CD4-positive, alpha-beta T cell treated with Interferon gamma for 1 hour (primary cell): Measurements from ENCODE around the gene SLC8B1.

Experiments used
- DNase-seq: peaks from one replicate; pipeline ENCODE4 v3.0.0-alpha.2; 2020

The SLC8B1 gene

DNA sequence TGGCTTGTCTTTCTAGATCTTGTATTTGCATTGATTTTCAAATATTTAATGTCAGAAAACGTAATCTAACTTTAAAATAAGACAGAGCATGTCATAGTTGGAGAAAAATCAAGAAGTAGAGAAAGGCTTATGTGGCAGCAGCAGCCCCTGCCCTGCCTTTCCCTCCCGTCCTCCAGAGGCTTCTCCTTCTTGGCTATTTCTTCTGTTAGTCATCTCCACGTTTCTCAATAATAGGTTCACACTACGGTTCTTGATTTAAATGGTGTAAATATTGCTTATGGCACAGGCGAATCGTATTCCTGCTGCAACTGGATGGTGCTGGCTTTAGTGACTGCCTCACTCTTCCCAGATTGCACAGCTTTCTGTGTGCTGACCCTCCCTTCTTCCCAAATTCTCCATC, 42.8 kb downstream of the SLC8B1 start:
- DNase-seq: no peak

- DNase-seq: no peak
These were observed 43.3 kb downstream of the SLC8B1 start for GRCh38 chr12:113291586-113291985.

DNA sequence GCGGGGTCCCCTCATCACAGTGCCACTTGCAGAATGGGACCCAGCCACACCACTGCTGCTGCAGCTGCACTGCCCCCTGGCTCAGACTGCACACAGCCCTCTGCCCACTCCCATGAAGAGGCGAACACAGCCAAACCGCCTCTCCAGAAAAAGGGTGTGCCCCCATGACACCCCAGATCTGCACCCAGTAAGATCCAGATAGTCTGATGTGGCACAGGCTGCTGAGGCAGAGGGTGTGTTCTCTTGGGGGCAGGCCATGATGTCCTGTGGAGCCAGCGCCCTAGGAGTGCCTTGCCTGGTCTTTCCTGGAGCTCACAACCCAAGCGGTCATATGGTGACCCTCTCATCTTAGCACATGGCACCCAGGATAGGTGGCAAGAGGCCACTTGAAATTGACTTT, 44.4 kb downstream of the SLC8B1 start:
- no peak for DNase-seq

DNA sequence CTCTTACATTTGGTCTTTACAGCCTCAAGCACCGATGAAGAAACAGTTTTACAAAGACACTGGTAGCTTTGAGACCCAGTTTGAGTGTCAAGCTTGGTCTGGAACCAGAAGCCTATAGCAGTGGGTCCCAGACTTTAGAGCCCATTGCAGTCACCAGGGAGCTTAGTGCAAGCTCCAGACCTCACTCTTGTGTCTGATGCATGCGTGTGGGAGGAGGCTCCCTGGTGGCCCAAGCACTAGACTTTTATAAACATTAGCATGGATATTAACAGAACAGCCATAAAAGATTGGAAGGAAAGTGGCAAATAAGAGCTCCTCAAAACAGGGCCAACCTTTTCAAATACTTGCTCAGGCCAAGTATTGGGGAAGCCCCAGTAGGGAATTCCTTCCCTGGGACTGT, 45.5 kb downstream of the SLC8B1 start:
- DNase-seq: no peak

GRCh38 chr12:113287899-113288282, 47.0 kb downstream of the SLC8B1 start:
- no peak for DNase-seq

DNA sequence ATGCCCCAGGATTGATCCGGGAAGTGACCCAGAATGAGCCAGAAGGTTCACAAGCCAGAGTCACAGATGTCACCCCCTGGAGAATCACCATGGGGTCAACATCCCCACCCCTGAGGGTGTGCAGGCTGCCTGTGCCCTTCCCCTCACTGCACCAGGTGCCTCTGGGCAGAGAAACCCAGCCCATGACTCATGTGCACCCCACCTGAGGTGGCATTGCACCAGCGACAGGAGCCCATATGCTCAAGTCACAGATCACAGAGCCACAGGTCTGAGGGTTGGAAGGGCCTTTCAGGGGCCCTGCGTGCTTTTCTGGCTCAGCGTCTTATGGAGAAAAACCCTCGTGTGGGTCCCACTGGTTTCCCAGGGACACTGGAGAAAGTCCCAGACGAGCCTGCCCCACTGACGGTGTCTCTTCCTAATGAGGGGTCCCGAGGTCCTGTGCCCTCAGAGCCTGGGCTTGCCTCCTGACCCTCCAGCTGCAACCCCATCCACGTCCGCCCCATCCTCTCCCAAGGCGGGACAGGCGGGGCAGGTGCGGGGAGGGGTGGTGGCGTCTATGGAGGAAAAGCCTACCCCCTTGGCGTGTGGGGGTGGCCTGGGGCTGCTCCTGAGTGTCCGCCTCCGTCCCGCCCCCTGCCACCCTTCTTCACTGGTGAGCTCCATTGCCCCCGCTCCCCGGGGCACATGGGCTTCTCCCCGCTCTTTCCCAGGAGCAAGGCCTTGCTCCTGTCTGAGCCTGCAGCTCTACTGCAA, 47.6 kb downstream of the SLC8B1 start:
- no peak for DNase-seq

DNA sequence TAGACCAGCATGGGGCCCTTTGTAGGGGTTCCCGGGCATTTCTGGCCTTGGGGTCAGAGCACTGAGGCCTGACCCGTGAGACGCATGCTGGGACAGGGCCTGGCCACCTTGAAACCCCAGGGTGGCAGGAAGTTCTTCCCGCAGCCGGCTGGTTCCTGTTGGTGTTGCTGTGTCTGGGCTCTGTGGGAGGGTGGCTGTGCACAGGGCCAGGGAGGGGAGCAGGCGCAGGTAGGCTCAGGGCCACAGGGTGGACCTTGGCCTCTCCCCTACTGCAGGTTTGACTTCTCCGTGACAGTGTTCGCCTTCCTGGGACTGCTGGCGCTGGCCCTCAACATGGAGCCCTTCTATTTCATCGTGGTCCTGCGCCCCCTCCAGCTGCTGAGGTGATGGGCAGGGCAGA, 48.2 kb downstream of the SLC8B1 start:
- DNase-seq: no peak

DNA sequence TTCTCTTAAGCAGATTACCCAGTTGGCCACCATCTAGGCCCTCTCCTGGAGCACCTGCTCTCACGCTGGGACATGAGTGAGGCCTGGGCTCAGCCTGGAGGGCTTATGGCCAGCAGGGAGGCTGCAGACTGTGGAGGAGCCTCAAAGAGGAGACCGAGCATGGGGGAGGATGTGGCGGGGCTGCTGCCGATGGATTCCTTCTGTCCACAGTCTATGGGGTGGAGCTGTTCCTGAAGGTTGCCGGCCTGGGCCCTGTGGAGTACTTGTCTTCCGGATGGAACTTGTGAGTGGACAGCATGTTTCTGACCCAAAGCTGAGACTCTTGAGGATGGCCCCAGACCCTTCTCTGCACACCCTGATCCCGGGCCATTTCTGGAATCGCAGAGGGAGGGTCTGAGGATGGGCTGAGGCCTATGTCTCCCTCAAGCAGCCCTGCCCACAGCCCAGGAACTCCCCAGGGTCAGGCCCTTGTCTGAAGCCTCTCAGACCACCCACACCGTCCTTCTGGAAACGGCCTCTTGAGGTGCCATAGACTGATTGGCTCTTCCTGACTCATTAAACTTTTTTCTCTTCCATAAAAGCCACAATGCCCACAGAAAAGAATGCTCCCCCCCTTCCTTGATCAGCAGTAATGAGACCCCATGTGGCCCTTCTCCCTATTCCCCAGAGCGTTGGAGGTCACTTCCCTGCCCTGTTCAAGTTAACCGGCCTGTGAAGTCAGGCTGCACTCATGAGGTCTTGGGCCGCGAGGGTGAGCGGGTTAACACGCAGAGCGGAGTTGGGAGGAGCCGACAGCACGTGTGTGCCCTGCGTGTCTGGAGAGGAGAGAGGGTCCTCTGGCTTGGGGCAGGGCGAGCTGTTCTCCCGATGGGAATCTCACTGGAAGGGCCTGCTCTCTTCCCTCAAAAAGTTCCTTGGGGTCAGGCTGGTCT, 49.0 kb downstream of the SLC8B1 start:
- DNase-seq: no peak

GRCh38 chr12:113284751-113285150, 50.2 kb downstream of the SLC8B1 start:
- DNase-seq: no peak

DNA sequence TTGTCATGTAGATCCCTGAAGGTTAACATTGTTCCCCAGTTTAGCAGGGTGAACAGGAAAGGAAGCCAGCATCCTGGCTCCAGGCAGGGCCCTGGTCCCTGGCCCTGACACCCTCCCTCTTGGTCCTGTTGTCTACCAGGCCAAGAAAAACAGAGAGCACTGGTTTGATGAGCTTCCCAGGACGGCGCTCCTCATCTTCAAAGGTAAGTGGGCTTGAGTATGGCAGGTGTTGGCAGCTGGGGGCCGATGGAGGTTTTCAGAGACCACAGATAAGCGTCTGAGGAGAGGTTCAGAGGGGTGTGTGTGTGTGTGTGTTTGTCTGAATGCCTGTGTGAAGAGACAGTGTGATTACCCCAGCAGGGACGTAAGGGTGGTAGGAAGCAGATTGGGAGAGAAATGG, 56.3 kb downstream of the SLC8B1 start:
- no peak for DNase-seq

DNA sequence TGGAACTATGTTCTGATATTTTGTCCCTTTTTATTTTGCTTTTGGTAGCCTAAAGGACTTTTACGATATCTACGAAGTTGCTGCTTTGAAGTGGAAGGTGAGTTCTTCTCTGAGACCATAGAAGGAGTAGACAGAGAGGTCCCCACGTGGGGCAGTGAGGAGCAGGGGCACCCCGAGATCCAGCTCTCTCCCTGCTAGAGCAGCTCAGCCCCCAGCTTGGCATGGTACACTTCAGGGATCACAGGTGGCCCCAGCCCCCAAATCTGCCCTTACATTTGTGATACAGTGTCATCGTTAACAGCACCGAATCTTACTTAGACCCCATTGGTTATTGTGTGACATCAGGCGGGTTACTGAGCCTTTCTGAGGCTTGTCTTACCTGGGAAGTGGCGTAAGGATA, 56.8 kb downstream of the SLC8B1 start:
- DNase-seq: no peak

DNA sequence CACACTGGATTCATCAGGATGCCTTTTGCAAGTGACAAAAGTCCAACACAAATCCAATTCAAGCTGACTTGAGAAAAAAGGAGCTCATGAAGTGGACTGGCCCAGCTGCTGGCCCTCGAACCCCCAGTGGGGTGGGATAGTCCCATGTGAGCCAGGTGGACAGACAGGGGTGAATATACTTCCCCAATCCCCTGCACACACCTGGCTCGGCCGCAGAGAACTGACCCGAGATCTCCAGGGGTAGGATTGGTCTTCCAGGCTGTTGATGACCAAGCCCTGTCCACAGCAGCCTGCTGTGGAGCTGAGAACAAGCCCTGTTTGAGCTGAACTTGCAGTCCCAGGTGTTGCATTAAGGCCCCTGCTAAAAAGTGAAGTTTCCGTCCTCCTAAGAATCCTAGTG, 57.4 kb downstream of the SLC8B1 start:
- DNase-seq: no peak

DNA sequence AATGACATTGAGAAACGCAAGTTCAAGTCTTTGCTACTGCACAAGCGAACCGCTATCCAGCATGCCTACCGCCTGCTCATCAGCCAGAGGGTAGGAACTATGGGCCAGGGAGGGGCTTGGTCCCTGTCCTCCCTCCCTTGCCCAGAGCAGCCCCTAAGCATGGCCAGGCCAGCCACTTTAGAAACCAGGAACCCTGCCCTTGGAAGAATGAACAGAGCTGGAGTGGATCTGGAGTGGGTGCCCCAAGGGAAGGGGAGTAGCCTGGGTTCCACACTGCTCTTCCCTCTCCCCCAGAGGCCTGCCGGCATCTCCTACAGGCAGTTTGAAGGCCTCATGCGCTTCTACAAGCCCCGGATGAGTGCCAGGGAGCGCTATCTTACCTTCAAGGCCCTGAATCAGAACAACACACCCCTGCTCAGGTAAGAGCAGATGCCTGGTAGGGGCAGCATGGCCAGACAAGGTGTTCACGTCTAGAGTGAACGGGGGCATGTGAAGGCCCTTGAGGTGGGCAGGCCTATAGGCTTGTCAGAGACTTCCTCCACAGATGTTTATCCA, 57.9 kb downstream of the SLC8B1 start:
- DNase-seq: no peak

DNA sequence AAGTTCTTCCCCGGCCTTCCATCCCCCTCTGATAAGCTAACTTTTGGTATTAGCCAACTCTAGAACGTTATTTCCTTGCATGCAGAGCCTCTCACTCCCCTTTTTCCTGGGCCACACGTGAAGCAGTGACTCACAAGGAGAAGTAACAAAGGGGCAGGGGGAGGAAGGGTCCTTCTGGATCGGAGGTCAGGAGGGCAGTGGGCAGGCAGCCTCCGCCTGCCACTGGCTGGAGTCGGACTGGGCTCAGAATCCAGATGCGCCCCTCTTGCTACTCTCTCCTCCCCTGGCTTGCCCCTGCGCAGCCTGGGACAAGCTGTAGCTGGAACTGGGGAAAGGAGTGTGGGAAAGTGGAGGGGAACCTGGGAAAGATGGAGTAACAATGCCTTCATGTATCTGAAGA, 58.6 kb downstream of the SLC8B1 start:
- no peak for DNase-seq

DNA sequence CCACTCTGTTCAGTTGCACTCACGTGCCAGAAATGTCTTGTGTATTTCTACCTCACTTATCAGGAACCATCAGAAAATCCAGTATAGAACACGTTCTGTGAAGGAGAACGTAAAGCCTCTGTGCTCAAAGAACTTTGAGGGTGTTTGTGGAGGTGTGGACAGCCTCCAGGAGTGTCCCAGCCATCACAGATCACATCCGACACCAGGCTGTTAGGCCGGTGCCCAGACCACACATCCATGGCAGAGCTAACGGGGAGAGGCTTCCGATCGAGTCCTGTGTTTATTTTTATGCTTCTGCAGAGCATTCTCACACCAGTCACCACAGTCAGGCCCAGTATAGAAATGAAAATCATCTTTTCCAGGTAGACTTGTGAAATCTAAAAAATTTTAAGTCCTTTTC, 60.1 kb downstream of the SLC8B1 start:
- no peak for DNase-seq

GRCh38 chr12:113273053-113273725, 61.7 kb downstream of the SLC8B1 start:
- DNase-seq: no peak

DNA sequence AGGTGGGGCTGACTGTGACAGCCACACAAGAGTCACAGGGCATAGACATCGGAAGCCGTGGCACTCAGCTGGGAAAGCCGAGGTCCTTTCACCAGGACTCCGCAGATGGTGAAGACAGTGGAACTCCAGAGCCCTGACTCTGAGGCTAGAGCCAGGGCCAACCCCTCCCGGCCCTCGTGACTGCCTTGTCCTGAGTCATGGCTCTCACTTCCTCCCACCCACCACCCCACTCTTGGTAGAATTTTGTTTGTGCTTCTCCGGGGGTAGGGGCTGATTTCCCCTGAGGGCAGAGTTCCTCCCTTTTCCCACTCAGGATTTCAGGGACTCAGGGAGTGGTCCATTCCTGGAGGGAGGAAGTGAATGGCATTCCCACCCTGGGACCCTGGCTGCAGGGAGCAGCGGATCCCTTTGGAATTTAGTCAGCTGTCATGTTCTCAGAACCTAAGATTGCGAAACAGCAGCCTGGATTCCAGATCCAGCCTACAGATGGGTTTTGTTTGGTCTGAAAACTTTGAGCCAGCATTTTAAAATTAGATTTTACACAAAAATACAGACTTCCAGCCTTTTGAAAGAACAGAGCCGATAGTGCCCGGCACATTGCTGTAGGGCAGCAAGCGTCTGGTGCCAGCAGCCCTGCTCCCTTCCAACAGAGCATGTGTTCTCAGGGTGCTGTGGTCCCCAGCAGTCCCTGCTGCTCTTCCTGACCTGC, 62.9 kb downstream of the SLC8B1 start:
- peak; percentile 24 for DNase-seq

- DNase-seq: no peak
These were observed 63.5 kb downstream of the SLC8B1 start for GRCh38 chr12:113271466-113271852.

GRCh38 chr12:113270709-113271009, 64.2 kb downstream of the SLC8B1 start:
- no peak for DNase-seq

DNA sequence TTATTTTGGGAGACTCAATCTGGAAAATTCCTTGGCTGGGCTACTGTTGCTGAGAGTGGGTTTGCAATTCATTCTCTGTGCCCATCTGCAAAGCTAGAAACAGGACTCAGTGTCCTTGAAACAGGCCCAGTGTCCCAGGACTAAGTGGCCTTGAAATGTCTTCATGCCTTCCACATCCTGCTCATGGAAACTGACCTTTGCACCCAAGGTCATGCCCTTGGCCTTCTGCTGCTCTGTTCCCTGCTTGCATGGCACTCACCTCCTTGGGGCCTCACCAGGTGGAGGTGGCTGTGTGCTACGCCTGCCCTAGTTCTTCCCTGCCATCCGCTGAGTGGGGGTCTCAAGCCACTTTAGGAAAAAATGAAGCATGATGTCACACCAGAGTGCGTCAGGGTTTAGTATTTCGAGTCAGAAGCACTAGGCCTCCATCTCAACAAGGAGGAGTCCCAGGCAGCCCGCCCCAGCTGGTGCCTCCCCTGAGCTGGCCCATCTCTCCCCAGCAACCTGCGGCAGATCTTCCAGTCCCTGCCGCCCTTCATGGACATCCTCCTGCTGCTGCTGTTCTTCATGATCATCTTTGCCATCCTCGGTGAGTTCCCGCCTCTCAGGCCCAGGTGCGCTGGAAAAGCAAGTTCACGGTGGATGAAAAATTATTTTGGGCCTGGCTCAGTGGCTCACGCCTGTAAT, 65.5 kb downstream of the SLC8B1 start:
- DNase-seq: no peak

DNA sequence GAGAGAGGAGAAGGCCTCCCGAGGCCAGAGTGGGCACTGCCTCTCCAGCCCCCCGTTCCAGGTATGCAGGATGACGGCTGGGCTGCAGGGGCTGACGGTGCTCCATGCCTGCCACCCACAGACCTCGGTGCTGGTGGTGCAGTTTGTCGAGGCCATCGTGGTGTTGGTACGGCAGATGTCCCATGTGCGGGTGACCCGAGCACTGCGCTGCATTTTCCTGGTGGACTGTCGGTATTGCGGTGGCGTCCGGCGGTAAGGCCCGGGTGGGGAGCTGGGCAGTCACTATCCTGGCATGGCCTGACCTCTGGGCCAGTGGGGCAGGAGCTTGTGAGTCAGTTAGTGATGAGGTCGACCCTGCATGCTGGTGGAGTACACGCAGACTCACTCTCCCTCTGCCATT, 66.3 kb downstream of the SLC8B1 start:
- no peak for DNase-seq

DNA sequence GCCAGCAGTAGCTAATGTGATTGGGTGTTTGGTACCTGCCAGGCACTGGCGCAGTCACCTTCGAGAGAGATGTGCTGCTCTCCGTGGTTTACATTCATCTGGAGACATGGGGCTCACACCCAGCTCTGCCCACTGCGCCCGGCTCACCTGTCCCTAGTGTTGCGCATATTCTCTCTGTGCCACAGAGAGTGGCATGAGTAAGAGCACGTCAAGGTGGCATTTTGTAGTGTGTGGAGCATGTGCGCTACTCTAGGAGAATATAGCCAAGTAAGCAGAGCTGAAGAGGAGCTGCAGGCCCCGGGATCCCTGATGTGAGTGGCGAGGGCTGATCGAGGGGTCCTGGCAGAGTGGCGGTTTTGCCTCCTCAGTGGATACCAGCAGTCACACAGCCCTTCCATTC, 66.8 kb downstream of the SLC8B1 start:
- DNase-seq: no peak
